SU-DHL-6 (cell line): ENCODE data around the gene B3GNT5.

Source experiments
- H2AFZ ChIP-seq: fragments of 200-600 bp; sonication (generic); 2 replicates; pipeline ENCODE4 v1.6.1; 2014; ENCODE audit warnings: low read depth, mild to moderate bottlenecking, moderate library complexity, mixed read lengths, antibody characterized with exemption, low read length; ENCODE audit not compliant: severe bottlenecking
- H3F3A ChIP-seq: fragments of 200-600 bp; shearing (Covaris generic); 2 replicates; pipeline ENCODE4 v1.6.0; 2016; ENCODE audit warnings: antibody characterized with exemption, mild to moderate bottlenecking; ENCODE audit not compliant: insufficient read depth
- H3K27ac ChIP-seq: fragments of 200-600 bp; sonication (generic); 2 replicates; pipeline ENCODE4 v1.5.1; 2016; ENCODE audit warnings: low read depth, mild to moderate bottlenecking, low read length, moderate library complexity, mixed read lengths
- H3K27me3 ChIP-seq: fragments of 200-600 bp; sonication (generic), shearing (Covaris generic); 2 replicates; pipeline ENCODE4 v1.6.0; 2014; ENCODE audit warnings: mild to moderate bottlenecking, low read length
- H3K36me3 ChIP-seq: fragments of 200-600 bp; sonication (generic); 2 replicates; pipeline ENCODE4 v1.6.1; 2014; ENCODE audit warnings: mild to moderate bottlenecking, low read length, mixed read lengths
- H3K4me2 ChIP-seq: fragments of 300-600, 200-600 bp; shearing (Covaris generic), sonication (generic); 2 replicates; pipeline ENCODE4 v1.6.0; 2014; ENCODE audit warnings: low read length, low read depth, mild to moderate bottlenecking; ENCODE audit not compliant: poor library complexity, severe bottlenecking
- H3K4me3 ChIP-seq: fragments of 200-600 bp; sonication (generic); 2 replicates; pipeline ENCODE4 v1.5.1; 2014; ENCODE audit warnings: antibody characterized with exemption, low read length, mild to moderate bottlenecking, mixed read lengths; ENCODE audit not compliant: insufficient read depth, poor library complexity, severe bottlenecking
- H3K79me2 ChIP-seq: fragments of 200-600 bp; sonication (generic); 2 replicates; pipeline ENCODE4 v1.6.1; 2014; ENCODE audit warnings: mild to moderate bottlenecking, low read length, moderate library complexity; ENCODE audit not compliant: insufficient read depth
- H3K9ac ChIP-seq: fragments of 200-600 bp; sonication (generic); 2 replicates; pipeline ENCODE4 v1.7.0; 2014; ENCODE audit warnings: mild to moderate bottlenecking, low read length
- H3K9me2 ChIP-seq: fragments of 200-600 bp; sonication (generic); replicated peaks from 2 replicates; pipeline ENCODE4 v1.6.1; 2014; ENCODE audit warnings: low read length; ENCODE audit not compliant: insufficient read depth
- H3K9me3 ChIP-seq: fragments of 200-600 bp; sonication (generic); 2 replicates; pipeline ENCODE4 v1.6.1; 2014; ENCODE audit warnings: low read length, mixed read lengths; ENCODE audit not compliant: insufficient read depth
- H4K20me1 ChIP-seq: fragments of 200-600 bp; sonication (generic); 2 replicates; pipeline ENCODE4 v1.6.1; 2014; ENCODE audit warnings: low read depth, mild to moderate bottlenecking, antibody characterized with exemption, low read length, moderate library complexity, mixed read lengths
- EZH2phosphoT487 ChIP-seq: fragments of 200-600 bp; sonication (generic), shearing (Covaris generic); conservative IDR thresholded peaks from 2 replicates; pipeline ENCODE4 v1.6.1; 2018; ENCODE audit warnings: mild to moderate bottlenecking, antibody characterized with exemption, low read length, moderate library complexity, mixed read lengths
- TF ChIP-seq, protein P1 (sequence below): fragments of 200-600 bp; sonication (generic); IDR thresholded peaks from one replicate; pipeline ENCODE4 v1.5.1; 2017; ENCODE audit warnings: antibody characterized with exemption, mild to moderate bottlenecking, low read length, moderate library complexity; ENCODE audit not compliant: insufficient read depth, poor library complexity, severe bottlenecking

Gene B3GNT5

DNA sequence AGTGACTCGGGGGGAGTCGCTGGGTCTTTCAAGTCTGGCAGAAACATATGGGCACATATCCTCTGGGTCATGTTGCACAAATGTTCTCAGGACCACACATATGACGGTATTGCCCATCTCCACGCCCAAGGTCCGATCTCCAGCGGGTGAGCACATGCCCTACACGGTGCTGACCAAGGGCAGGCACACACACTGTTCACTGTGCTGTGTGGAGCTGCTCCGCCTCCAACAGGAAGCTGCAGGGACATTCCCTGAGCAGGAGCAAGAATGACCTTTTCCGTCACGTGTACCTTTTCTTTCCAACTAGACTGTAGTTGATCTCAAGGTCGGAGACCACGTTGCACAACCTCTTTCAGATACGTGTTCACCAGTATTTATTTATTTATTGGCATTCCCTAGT lies 41.7 kb upstream of the B3GNT5 start:
- Histone ChIP-seq H3K36me3 (no peaks in the 10 kb centered on the region), H3K9me3 (no peaks in the 10 kb centered on the region), H2AFZ (no peak overlapping the region), H3K9me2 (no peaks in the 10 kb centered on the region), H3K79me2 (no peaks in the 10 kb centered on the region), H3K9ac (no peak overlapping the region), H3F3A (no peaks in the 10 kb centered on the region), H3K4me2 (no peak overlapping the region), H3K27me3 (no peaks in the 10 kb centered on the region), H3K4me3 (no peak overlapping the region), H3K27ac (no peak overlapping the region), H4K20me1 (no peaks in the 10 kb centered on the region)
- no peak for TF ChIP-seq EZH2phosphoT487
- TF ChIP-seq, protein P1, sequence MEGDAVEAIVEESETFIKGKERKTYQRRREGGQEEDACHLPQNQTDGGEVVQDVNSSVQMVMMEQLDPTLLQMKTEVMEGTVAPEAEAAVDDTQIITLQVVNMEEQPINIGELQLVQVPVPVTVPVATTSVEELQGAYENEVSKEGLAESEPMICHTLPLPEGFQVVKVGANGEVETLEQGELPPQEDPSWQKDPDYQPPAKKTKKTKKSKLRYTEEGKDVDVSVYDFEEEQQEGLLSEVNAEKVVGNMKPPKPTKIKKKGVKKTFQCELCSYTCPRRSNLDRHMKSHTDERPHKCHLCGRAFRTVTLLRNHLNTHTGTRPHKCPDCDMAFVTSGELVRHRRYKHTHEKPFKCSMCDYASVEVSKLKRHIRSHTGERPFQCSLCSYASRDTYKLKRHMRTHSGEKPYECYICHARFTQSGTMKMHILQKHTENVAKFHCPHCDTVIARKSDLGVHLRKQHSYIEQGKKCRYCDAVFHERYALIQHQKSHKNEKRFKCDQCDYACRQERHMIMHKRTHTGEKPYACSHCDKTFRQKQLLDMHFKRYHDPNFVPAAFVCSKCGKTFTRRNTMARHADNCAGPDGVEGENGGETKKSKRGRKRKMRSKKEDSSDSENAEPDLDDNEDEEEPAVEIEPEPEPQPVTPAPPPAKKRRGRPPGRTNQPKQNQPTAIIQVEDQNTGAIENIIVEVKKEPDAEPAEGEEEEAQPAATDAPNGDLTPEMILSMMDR, result no peak

DNA sequence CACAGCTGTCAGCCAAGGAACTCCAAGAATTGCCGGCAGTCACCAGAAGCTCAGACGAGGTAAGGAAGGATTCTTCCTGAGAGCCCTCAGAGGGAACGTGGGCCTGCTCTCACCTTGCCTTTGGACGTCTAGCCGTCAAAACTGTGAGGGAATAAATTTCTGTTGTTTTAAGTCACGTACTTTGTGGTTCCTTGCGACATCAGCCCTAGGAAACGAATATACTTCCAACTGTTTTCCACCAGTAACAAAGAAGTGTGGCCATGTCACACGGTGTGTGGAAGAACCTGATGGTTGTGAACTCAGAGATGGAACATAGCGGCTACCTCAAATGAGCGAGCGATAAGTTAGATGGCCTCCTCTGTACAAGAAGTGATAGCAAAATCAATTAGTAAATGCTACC lies 41.0 kb upstream of the B3GNT5 start:
- TF ChIP-seq, protein P1, result no peak
- TF ChIP-seq EZH2phosphoT487, result no peak
- H3K4me2 ChIP-seq, result no peak overlapping the region

GRCh38 chr3:183212565-183212964 lies 40.5 kb upstream of the B3GNT5 start:
- Histone ChIP-seq H3K4me2 (no peak overlapping the region), H3K36me3 (no peaks in the 10 kb centered on the region), H3K27me3 (no peaks in the 10 kb centered on the region), H2AFZ (no peak overlapping the region), H4K20me1 (no peaks in the 10 kb centered on the region), H3K9ac (no peak overlapping the region), H3K79me2 (no peaks in the 10 kb centered on the region), H3K9me3 (no peaks in the 10 kb centered on the region), H3K4me3 (no peak overlapping the region), H3K9me2 (no peaks in the 10 kb centered on the region), H3F3A (no peaks in the 10 kb centered on the region), H3K27ac (no peak overlapping the region)
- TF ChIP-seq, protein P1, result no peak
- TF ChIP-seq EZH2phosphoT487, result no peak

More for the DNA sequence above, 41.0 kb upstream of the B3GNT5 start:
- H3K27ac ChIP-seq, result no peak overlapping the region
- no peaks in the 10 kb centered on the region for H3K36me3 ChIP-seq
- no peaks in the 10 kb centered on the region for H3K79me2 ChIP-seq
- H3K27me3 ChIP-seq, result no peaks in the 10 kb centered on the region
- H3K9ac ChIP-seq, result no peak overlapping the region
- no peaks in the 10 kb centered on the region for H3F3A ChIP-seq
- no peaks in the 10 kb centered on the region for H4K20me1 ChIP-seq
- H3K9me3 ChIP-seq, result no peaks in the 10 kb centered on the region
- no peak overlapping the region for H2AFZ ChIP-seq
- no peak overlapping the region for H3K4me3 ChIP-seq
- no peaks in the 10 kb centered on the region for H3K9me2 ChIP-seq
